ENCODE data around the gene PAX5. TPM values are rescaled to one million over a fixed set of nuclear protein-coding genes. Genes with fewer than 3 reads are reported as not detected.

The PAX5 gene
- total RNA-seq, 1 donor from 2014 or later: 0.62 TPM

DNA sequence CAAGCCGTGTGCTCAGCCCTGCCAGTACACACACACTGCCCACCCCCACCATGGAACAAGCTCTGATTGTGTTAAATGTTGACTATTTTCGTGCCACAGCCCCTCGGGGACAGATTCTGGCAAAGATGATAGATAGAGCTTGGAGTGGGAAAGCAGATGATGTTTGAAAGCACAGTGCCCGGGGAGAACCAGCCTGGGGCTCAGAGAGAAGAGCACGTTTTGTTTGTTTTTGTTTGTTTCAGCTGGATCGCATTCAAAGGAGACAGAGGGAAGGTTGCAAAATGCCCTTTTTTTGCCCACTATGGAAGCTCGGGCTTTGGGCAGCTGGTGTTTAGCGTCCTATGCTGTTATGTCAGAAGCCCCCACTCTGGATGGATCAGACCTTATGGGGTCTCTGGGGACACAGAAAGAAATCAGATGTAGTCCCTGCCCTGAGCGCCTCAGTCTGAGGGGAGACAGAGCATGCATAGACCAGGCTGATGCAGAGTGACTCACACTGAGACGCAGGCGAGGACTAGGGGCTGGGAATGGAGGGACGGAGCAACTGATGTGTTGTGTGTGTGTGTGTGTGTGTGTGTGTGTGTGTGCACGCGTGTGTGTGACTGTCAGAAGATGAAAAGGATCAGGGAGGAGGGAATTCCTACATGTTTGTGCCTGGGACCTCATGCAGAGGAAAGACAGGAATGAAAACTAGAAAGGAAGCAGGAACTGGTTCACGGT, 231.7 kb downstream of the PAX5 start:
- peak; percentile 20 for DNase-seq

DNA sequence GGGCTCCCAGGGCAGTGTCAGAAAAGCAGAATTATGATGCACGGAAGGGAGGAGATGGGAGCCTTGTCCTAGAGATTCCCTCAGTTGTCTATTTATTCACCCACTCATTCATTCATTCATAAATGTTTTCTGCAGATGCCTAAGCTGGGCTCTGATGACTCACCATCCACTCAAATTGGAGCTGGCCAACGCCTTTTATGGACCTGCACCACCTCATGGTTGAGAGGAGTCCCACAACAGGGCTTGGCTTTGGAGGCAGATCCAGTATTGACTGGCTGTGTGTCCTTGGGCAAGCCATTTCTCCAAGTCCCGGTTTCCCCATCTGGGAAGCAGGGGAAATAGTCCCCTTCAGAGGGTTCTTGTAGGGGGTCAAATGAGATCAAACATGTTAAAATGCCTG, 233.6 kb downstream of the PAX5 start:
- no peak for DNase-seq

DNA sequence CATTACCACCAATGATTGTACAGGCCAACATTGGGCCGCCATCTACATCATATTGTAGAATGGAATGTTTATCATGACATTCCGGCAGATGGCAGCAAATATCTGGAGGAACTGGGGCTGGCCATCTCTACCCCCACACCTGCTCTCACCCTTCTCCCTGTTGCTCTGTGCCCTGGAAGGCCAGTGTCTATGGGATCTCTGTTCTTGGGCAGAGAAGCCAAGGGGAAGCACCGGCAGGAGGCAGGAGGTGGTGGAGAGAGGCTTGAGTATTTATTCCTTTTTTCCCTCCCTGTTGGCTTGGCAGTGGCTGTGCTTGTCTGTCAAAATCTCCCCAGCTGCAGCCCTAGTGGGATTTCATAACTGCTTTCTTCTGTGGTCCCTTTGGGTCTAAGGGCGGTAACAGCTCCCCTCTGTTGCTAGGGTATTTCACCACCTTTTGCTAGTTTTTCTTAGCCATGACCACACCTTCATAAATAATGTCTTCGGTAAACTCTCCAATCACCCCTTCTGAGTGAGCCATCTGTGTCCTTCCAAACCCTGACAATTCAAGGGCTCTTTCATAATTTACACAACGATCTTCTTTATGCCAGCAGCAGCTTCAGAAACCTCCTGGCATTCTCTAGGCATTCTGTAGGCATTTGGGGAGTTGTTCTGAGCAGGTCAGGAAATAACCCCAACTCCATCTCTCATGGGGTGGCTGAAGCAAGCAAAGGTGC, 235.6 kb downstream of the PAX5 start:
- peak; percentile 24 for DNase-seq

DNA sequence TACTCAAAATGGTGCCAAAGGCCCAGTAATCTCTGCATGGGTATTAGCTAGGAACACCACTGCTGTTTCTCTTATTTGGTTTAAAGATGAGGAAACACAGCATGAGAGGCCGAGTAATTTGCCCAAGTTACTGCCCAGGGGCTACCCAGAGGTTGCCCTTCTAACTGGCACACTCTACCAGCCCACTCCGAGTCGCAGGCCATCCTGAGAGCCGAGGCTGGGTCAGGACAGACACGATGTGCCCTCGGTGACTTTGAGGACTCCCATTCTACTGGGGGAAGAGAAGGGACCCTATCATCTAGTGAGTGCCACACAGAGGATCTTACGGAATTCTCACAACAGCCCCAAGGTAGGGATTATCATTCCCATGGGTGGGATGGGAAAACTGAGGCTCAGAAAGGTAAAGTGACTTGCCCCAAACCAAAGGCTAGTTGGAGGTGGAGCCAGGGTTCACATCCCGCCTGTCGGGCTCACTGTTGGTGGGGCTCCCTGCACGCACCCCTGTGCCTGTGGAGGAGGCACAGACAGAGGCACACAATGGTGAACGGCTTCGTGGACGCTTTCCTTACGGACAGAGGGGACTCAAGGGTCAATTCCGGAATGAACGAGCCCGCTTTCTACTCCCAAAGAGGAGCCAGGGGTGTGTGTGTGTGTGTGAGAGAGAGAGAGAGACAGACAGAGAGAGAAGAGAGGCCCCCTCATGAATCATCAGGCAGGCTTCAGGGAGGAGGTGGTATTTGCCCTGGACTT, 236.4 kb downstream of the PAX5 start:
- DNase-seq: no peak

DNA sequence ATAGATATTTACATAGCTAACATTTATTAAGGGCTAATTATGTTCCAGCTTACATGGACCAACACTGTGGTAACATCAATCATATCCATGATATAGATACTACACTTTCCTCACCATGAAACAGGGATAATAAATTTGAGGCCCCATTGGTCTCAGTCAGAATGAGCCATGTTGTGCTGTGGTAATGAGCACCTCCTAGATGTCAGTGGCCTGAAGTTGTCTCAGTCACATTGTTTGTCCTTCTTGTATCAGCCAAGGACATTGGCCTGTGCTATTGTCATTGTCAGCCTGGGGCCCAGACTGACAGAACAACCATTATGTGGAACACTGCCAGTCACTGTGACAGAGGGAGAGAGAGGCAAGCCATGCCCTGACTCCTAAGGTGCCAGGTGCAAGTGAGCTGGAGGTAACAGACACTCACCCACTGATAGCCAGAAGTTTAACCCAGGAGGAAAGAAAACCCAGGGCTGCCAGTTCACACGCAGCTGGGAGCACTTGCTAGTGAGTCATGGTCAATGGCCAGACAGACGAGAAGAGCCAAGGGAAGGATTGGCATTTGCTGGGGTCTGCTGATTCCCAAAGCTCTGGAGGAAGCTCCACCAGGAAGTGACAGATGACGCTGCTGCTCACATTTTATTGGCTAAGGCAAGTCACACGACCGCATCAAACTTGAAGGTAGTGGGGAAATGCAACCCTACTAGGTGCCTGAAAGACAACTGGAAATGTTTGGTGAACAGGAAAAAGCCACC, 237.2 kb downstream of the PAX5 start:
- no peak for DNase-seq

DNA sequence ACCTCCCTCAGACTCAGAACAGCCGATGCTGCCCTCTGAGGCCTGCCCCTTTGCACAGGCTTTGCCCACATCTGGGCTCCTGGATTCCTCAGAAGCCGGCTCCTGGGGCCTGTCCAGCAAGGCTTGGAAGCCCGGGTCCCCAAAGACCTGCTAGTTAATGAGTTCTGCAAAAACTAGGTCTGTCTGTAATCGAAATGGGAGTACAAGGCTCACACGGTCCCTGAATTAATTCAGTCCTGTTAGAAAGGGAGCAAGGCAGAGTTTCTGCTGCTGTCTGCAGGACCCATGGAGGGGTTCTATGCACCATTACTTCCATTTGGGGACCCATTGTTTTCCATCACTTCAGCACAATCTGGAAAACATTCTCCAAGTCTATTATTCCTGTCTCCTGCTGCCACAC, 239.6 kb downstream of the PAX5 start:
- no peak for DNase-seq

DNA sequence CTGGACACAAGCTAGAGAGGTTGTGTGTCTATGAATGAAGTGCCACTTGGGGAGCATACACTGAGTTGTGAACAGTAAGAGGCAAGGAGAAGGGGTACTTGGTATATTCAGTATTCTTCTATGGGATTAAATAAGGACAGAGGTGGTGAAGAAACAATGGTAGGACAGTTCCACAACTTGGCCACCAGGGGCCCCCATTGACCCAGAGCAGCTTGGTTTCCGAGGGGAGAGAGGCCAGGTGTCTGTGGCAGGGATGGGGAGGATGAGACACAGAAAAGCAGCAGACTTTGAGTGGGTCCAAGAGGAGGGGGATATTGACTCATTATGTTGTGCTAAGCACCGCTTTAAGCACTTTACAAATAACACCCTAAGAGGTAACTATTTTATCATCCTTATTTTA, 240.8 kb downstream of the PAX5 start:
- DNase-seq: no peak

DNA sequence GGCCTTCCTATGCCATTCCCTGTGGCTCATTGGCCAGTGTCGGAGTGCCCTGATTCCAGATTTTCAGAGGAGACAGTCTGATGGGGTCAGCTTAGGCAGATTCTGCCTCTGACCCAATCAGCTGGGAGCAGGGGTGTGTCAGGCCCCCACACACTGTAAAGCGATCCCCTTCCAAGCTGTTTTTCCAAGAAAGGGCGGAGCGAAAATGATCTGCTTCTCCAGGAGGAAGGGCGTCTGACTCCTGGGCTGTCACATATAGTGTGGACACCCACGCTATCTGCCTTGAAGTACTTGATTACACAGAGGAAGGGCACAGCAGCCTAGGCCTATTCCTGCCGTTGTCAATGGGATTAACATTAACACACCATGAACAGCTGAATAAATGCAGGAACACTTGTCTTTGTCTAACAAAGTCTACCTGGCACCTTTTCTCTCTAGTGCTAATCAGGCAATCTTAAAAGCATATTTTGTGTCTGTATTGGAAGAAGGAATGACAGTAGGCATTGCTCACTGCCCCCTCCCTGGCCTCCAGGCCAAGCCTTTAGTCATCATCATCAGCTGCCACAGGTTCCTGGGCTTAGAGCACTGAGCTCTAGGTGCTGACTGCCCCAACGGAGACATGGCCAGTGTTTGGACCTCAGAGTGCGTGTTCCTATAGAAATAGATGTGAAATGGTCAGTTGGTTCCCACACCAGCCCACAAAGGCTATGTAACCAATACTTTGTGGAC, 242.7 kb downstream of the PAX5 start:
- peak; percentile 2 for DNase-seq

DNA sequence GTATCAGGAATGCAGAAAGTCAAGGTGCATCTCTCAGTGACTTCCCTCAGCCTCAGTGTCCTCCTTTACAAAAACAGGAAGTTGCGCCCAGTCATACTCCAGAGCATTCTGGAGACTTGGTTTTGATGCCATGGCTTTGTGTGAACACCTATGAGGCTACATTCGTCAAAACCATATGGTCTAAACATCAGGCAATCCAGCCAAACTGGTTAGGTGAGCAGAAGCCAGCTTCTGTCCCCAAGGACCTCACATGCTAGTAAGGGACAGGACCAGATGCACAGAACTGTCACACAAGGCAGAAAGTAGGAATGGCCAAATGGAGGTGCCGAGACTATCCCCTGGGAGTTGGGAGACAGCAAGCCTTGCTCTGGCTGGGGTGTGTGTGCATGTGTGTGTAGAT, 244.2 kb downstream of the PAX5 start:
- DNase-seq: no peak

DNA sequence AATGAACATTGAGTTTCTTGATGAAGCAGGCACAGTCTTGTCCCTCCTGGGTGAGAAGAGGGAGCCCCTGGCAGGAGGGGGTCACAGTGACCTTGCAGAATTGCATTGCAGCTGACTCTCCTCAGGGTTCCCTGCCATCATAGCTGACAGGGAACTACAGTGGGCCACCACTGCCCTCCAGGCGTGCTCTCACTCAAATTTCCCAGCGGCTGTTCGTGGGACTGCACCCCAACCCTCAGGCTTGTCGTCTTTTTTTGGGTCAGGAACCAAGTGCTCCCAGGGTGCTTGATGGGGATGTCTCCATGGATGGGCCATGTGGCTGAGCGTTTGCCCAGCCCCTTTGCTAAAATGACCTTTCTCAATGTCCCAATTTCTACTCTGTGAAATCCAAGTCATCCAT, 245.5 kb downstream of the PAX5 start:
- no peak for DNase-seq

DNA sequence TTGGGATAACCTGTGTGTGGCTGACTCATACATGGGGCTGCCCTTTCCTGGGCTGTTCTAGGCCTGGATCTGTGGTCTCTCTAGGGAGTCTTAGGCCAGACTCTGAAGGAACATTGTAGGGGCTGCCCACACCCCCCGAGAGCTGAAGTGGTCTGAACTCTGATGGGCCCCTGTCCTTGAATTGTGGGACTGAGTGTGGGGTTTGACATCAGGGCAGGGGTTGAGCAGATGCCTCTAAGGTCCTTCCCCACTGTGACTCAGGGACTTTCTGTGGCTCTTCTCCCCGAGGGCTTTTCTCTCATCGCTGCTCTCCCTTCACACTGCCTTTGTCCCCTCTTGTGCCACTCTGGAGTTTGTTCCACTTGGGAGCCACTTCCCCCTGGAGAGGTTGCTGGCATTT, 246.4 kb downstream of the PAX5 start:
- no peak for DNase-seq

Small RNAs within 50 kb of the gene (small RNA-seq; reads per million reads assigned to genes)
- gene MIR4475 (ENCODE audit: low replicate concordance): not detected
- not detected for gene MIR4476 (ENCODE audit: low replicate concordance)
- gene MIR4540 (ENCODE audit: low replicate concordance): not detected

Other genes with a start within 250 kb of the PAX5 start
- gene ZCCHC7, start 86.3 kb upstream of the PAX5 start, total RNA-seq: 23.4 TPM

All from tongue (tissue), 3 donors.